B cell (primary cell): ENCODE data around the gene HSD17B4. TPM values are rescaled to one million over a fixed set of nuclear protein-coding genes. Genes with fewer than 3 reads are reported as not detected.

Experiments used
- ATAC-seq: fragments of 200-7000 bp; cut with Tn5 transposase; one replicate; pipeline ENCODE4 v1.10.0; 2021; ENCODE audit warnings: low read depth, mild to moderate bottlenecking, moderate number of reproducible peaks, moderate library complexity
- CTCF ChIA-PET: fragments of 350-600 bp; sonication (Branson Sonifier 250); formaldehyde crosslinking; loops from one replicate; lab custom pipeline; 2021; ENCODE audit warnings: antibody characterized with exemption, inconsistent platforms; lab: Charles Lee
- POLR2A ChIA-PET: fragments of 350-600 bp; sonication (Branson Sonifier 250); formaldehyde crosslinking; loops from one replicate; lab custom pipeline; 2021; ENCODE audit warnings: antibody characterized with exemption; lab: Charles Lee
- DNase-seq: peaks from one replicate; pipeline ENCODE4 v3.0.0; 2013
- H2AFZ ChIP-seq: 2 replicates; pipeline ENCODE4 v1.6.1; 2012; ENCODE audit warnings: mild to moderate bottlenecking, low read depth, low read length; ENCODE audit not compliant: insufficient read depth, poor library complexity, severe bottlenecking
- H3K27ac ChIP-seq, 2 donors: 1 replicate in 1 of 2; 2 replicates in 1 of 2; pipeline ENCODE4 v1.5.1; 2012 to 2013; ENCODE audit warnings: low read length in 2 of 2, mild to moderate bottlenecking in 2 of 2, moderate library complexity in 1 of 2
- H3K27me3 ChIP-seq, 4 experiments: fragments of 200-600 bp in 1 of 4; sonication (generic) in 1 of 4; replicated peaks in 1 of 4; 1 replicate in 2 of 4; 2 replicates in 2 of 4; pipeline versions ENCODE4 v1.6.1 to v1.7.0; 2013 to 2016; ENCODE audit warnings: low read length in 3 of 4, mild to moderate bottlenecking in 2 of 4, mixed read lengths in 1 of 4, moderate library complexity in 1 of 4; ENCODE audit not compliant: insufficient read depth in 4 of 4, control insufficient read depth in 3 of 4; ENCODE audit errors: control extremely low read depth in 1 of 4
- H3K36me3 ChIP-seq, 2 experiments: replicated peaks in 1 of 2; 1 replicate in 1 of 2; 2 replicates in 1 of 2; pipeline versions ENCODE4 v1.6.1 to v1.7.1; 2013; ENCODE audit warnings: low read length in 1 of 2; ENCODE audit not compliant: insufficient read depth in 2 of 2, control insufficient read depth in 1 of 2; ENCODE audit errors: control extremely low read depth in 1 of 2, extremely low read depth in 1 of 2
- H3K4me1 ChIP-seq, 2 donors: fragments of 200-600 bp in 1 of 2; sonication (generic) in 1 of 2; 1 replicate in 1 of 2; 2 replicates in 1 of 2; pipeline versions ENCODE4 v1.5.1 to v1.6.1; 2013 to 2017; ENCODE audit warnings: low read length in 2 of 2; ENCODE audit not compliant: control insufficient read depth in 2 of 2, insufficient read depth in 2 of 2
- H3K4me2 ChIP-seq: replicated peaks from 2 replicates; pipeline ENCODE3; 2012; ENCODE audit warnings: mild to moderate bottlenecking, low read depth, low read length; ENCODE audit not compliant: poor library complexity, severe bottlenecking
- H3K4me3 ChIP-seq, 5 experiments: fragments of 200-600 bp in 1 of 5; sonication (generic) in 1 of 5; 1 replicate in 3 of 5; 2 replicates in 2 of 5; pipeline versions ENCODE4 v1.5.1 to v1.7.0; 2011 to 2016; ENCODE audit warnings: low read length in 4 of 5, mild to moderate bottlenecking in 4 of 5, low read depth in 2 of 5, control low read depth in 1 of 5, moderate library complexity in 1 of 5; ENCODE audit not compliant: insufficient read depth in 1 of 5; ENCODE audit errors: control extremely low read depth in 1 of 5, extremely low read depth in 1 of 5
- H3K79me2 ChIP-seq: fragments of 200-600 bp; sonication (generic); one replicate; pipeline ENCODE4 v1.6.0; 2016; ENCODE audit warnings: low read length; ENCODE audit not compliant: control insufficient read depth, insufficient read depth
- H3K9ac ChIP-seq: fragments of 200-600 bp; sonication (generic); 2 replicates; pipeline ENCODE4 v1.6.1; 2017; ENCODE audit warnings: mild to moderate bottlenecking, low read length, moderate library complexity
- H3K9me3 ChIP-seq, 3 donors: one replicate each; pipeline versions ENCODE4 v1.6.1 to v1.7.1; 2013; ENCODE audit warnings: low read length in 2 of 3; ENCODE audit not compliant: control insufficient read depth in 2 of 3, insufficient read depth in 1 of 3; ENCODE audit errors: control extremely low read depth in 1 of 3
- H4K20me1 ChIP-seq: 2 replicates; pipeline ENCODE4 v1.6.0; 2012; ENCODE audit warnings: mild to moderate bottlenecking, low read length; ENCODE audit not compliant: insufficient read depth, control insufficient read depth, poor library complexity, severe bottlenecking
- H3K27ac Mint-ChIP-seq: one replicate; pipeline ENCODE4 v1.8.0; 2021; ENCODE audit warnings: mixed read lengths
- H3K27me3 Mint-ChIP-seq: one replicate; pipeline ENCODE4 v1.8.0; 2021; ENCODE audit warnings: mixed read lengths
- H3K4me1 Mint-ChIP-seq: one replicate; pipeline ENCODE4 v1.8.0; 2021; ENCODE audit warnings: mixed read lengths
- H3K4me3 Mint-ChIP-seq: one replicate; pipeline ENCODE4 v1.8.0; 2021; ENCODE audit warnings: mixed read lengths
- H3K9me3 Mint-ChIP-seq: one replicate; pipeline ENCODE4 v1.8.0; 2022; ENCODE audit warnings: mixed read lengths; ENCODE audit not compliant: insufficient read depth
- EZH2 ChIP-seq: IDR thresholded peaks from 2 replicates; pipeline ENCODE4 v1.6.1; 2012; ENCODE audit warnings: borderline replicate concordance, low read depth, mild to moderate bottlenecking, moderate library complexity, low read length; ENCODE audit not compliant: insufficient read depth, poor library complexity, severe bottlenecking
- WGBS: methylation state at CpG from one replicate; pipeline ENCODE4 v1.1.5; 2013; ENCODE audit warnings: missing lambda C conversion rate; ENCODE audit not compliant: insufficient coverage; 5-methylcytosine and 5-hydroxymethylcytosine counted together
- intact Hi-C: fragments of 100-400 bp; cut with micrococcal nuclease; formaldehyde crosslinking; loops from one replicate; pipeline ENCODE4 v1.10.0; 2022
- polyA minus RNA-seq: library from RNA; depleted of rRNA, polyadenylated mRNA; stranded (reverse); fragments of >200 nt; gene quantifications from 2 replicates; pipeline ENCODE4 v1.2.3, GENCODE V29; 2012
- polyA plus RNA-seq: library from polyadenylated mRNA; depleted of rRNA; stranded (reverse); fragments of >200 nt; gene quantifications from 2 replicates; pipeline ENCODE4 v1.2.3, GENCODE V29; 2012
- total RNA-seq, 2 donors: library from RNA; stranded (reverse); fragments of 120-200 nt in 1 of 2; gene quantifications; 1 replicate in 1 of 2; 2 replicates in 1 of 2; pipeline versions ENCODE4 v1.2.3 to v1.2.4, GENCODE V29; 2013 to 2022
- TF ChIP-seq, protein P1 (sequence below): fragments of 200-600 bp; IDR thresholded peaks from one replicate; pipeline ENCODE4 v1.8.0; 2022; ENCODE audit warnings: antibody characterized with exemption, mild to moderate bottlenecking

The HSD17B4 gene, protein sequence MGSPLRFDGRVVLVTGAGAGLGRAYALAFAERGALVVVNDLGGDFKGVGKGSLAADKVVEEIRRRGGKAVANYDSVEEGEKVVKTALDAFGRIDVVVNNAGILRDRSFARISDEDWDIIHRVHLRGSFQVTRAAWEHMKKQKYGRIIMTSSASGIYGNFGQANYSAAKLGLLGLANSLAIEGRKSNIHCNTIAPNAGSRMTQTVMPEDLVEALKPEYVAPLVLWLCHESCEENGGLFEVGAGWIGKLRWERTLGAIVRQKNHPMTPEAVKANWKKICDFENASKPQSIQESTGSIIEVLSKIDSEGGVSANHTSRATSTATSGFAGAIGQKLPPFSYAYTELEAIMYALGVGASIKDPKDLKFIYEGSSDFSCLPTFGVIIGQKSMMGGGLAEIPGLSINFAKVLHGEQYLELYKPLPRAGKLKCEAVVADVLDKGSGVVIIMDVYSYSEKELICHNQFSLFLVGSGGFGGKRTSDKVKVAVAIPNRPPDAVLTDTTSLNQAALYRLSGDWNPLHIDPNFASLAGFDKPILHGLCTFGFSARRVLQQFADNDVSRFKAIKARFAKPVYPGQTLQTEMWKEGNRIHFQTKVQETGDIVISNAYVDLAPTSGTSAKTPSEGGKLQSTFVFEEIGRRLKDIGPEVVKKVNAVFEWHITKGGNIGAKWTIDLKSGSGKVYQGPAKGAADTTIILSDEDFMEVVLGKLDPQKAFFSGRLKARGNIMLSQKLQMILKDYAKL
- total RNA-seq (112 and 114 TPM in 2 replicates), polyA plus RNA-seq (76.9 and 125 TPM in 2 replicates), polyA minus RNA-seq (56.8 and 60.3 TPM in 2 replicates)
- total RNA-seq (2013), result 135 TPM

DNA sequence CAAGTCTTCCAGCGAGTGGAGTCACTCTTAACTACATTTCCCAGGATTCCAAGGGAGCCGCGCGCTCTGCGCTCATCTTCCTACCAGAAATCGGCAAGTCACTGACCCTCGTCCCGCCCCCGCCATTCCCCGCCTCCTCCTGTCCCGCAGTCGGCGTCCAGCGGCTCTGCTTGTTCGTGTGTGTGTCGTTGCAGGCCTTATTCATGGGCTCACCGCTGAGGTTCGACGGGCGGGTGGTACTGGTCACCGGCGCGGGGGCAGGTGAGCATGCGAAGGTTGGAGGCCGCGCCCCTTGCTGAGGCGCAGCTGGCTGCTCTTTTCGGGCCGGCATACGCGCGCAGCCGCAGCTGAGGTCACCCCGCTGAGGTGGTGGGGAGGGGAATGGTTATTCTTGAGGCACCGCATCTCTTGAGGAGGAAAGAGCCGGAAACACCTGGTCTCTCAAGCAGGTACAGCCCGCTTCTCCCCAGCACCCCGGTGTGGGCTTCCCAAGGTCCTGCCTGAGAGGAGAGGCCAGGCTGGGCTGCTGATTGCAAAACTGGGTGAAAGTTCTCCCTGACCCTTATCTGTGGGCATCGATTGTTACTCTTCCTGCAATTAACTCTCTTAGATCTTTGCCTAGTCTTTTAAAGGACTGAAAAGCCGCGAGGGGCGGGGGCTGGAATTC is at the start of gene HSD17B4:
HSD17B4 (plus strand) TSS at position 125 of the 667 bp plus-strand sequence; CDS start at position 204, 79 bp downstream.
- DNase-seq (peak; percentile 92), ATAC-seq (peak; percentile 93)
- Histone ChIP-seq H3K27me3 (no peaks in the 10 kb centered on the region), H3K36me3 (peaks cover 0 to 3% of the 10 kb centered on the region in 2 experiments), H3K79me2 (peaks cover 27% of the 10 kb centered on the region), H3K4me3 (peak within 1 kb of the TSS; percentile 69 to 89 (median 77)), H4K20me1 (no peaks in the 10 kb centered on the region), H3K4me2 (peak within 1 kb of the TSS; percentile 88), H3K9me3 (peaks cover 0 to 12% (median 0%) of the 10 kb centered on the region in 3 donors), H3K4me1 (peaks cover 32% of the 10 kb centered on the region in 2 donors), H3K9ac (peak within 1 kb of the TSS; percentile 88), H3K27ac (peak within 1 kb of the TSS; percentile 86 to 87), H2AFZ (peak within 1 kb of the TSS; percentile 92)
- TF ChIP-seq EZH2, result no peak
- TF ChIP-seq, protein P1, sequence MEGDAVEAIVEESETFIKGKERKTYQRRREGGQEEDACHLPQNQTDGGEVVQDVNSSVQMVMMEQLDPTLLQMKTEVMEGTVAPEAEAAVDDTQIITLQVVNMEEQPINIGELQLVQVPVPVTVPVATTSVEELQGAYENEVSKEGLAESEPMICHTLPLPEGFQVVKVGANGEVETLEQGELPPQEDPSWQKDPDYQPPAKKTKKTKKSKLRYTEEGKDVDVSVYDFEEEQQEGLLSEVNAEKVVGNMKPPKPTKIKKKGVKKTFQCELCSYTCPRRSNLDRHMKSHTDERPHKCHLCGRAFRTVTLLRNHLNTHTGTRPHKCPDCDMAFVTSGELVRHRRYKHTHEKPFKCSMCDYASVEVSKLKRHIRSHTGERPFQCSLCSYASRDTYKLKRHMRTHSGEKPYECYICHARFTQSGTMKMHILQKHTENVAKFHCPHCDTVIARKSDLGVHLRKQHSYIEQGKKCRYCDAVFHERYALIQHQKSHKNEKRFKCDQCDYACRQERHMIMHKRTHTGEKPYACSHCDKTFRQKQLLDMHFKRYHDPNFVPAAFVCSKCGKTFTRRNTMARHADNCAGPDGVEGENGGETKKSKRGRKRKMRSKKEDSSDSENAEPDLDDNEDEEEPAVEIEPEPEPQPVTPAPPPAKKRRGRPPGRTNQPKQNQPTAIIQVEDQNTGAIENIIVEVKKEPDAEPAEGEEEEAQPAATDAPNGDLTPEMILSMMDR, result no peak
- H3K4me3 Mint-ChIP-seq, result peak within 1 kb of the TSS; percentile 96
- peaks cover 4% of the 10 kb centered on the region for H3K9me3 Mint-ChIP-seq
- no peaks in the 10 kb centered on the region for H3K27me3 Mint-ChIP-seq
- under 1% methylated on average over 42 of the region's 42 CpGs for WGBS
- H3K4me1 Mint-ChIP-seq, result peaks cover 53% of the 10 kb centered on the region
- ChIA-PET POLR2A (interaction anchor here (0.7 to 1.2 kb wide), 2 partner anchors 39 to 413 kb away, joined by 3 to 4 read pairs; no protein-coding TSS in a partner anchor), CTCF (interaction anchor here (0.9 to 3.3 kb wide), 4 partner anchors 10 to 18 kb away, joined by 3 to 10 read pairs (median 3); no protein-coding TSS in a partner anchor)
- intact Hi-C loops, result loop anchor here (1.0 to 5.0 kb wide), 5 partner anchors 40 to 464 kb away; partner anchors contain the start of genes DMXL1 and DTWD2
- H3K27ac Mint-ChIP-seq, result peak within 1 kb of the TSS; percentile 97
